A673 (cell line): ENCODE data around the gene ANAPC10. TPM values are rescaled to one million over a fixed set of nuclear protein-coding genes. Genes with fewer than 3 reads are reported as not detected.

ENCODE experiments used
- BruUV-seq: library from RNA; stranded (reverse); fragments of 400-500 nt; replicated peaks from 2 replicates; lab custom pipeline; 2021; lab: Mats Ljungman, UMichigan
- CTCF ChIA-PET: fragments of 300-600 bp; sonication (Branson Sonifier 250); formaldehyde crosslinking; loops from one replicate; lab custom pipeline; 2022; ENCODE audit warnings: antibody characterized with exemption; lab: Charles Lee
- POLR2A ChIA-PET: fragments of 300-600 bp; sonication (Branson Sonifier 250); formaldehyde crosslinking; loops from one replicate; lab custom pipeline; 2022; ENCODE audit warnings: antibody characterized with exemption; ENCODE audit not compliant: low non-redundant PET; lab: Charles Lee
- DNase-seq: peaks from one replicate; pipeline ENCODE4 v3.0.0-alpha.2; 2015; ENCODE audit warnings: low spot score
- H3K27ac ChIP-seq: fragments of 200-600 bp; sonication (generic); 2 replicates; pipeline ENCODE4 v1.5.1; 2016; ENCODE audit warnings: mixed run types, low read depth, mild to moderate bottlenecking, mixed read lengths, antibody characterized with exemption, low read length; ENCODE audit not compliant: poor library complexity, severe bottlenecking
- H3K27me3 ChIP-seq: fragments of 200-600 bp; sonication (generic); replicated peaks from 2 replicates; pipeline ENCODE4 v1.6.1; 2017; ENCODE audit warnings: mixed run types, low read depth, mild to moderate bottlenecking, mixed read lengths, antibody characterized with exemption, low read length; ENCODE audit not compliant: insufficient read depth, poor library complexity
- H3K36me3 ChIP-seq: fragments of 200-600 bp; sonication (generic); 2 replicates; pipeline ENCODE4 v1.6.1; 2016; ENCODE audit warnings: mixed run types, mild to moderate bottlenecking, mixed read lengths, antibody characterized with exemption, low read length; ENCODE audit not compliant: insufficient read depth, poor library complexity, severe bottlenecking
- H3K4me1 ChIP-seq: fragments of 200-600 bp; sonication (generic); 2 replicates; pipeline ENCODE4 v1.6.1; 2017; ENCODE audit warnings: mixed run types, mild to moderate bottlenecking, mixed read lengths, antibody characterized with exemption, low read length; ENCODE audit not compliant: insufficient read depth, poor library complexity, severe bottlenecking
- H3K4me3 ChIP-seq: fragments of 200-600 bp; sonication (generic); 2 replicates; pipeline ENCODE4 v1.5.1; 2016; ENCODE audit warnings: low read depth, mixed run types, mild to moderate bottlenecking, mixed read lengths, low read length; ENCODE audit not compliant: poor library complexity, severe bottlenecking
- H3K9me3 ChIP-seq: fragments of 200-600 bp; sonication (generic); 2 replicates; pipeline ENCODE4 v1.6.1; 2016; ENCODE audit warnings: mixed run types, low read depth, mild to moderate bottlenecking, mixed read lengths, antibody characterized with exemption, low read length; ENCODE audit not compliant: poor library complexity, severe bottlenecking
- CTCF ChIP-seq: fragments of 300-800, 200-600 bp; sonication (generic); conservative IDR thresholded peaks from 2 replicates; pipeline ENCODE4 v1.5.1; 2017; ENCODE audit warnings: low read depth, mild to moderate bottlenecking, antibody characterized with exemption, low read length, moderate library complexity, mixed read lengths
- EZH2 ChIP-seq: fragments of 200-600 bp; sonication (generic); IDR thresholded peaks from 2 replicates; pipeline ENCODE4 v1.6.1; 2017; ENCODE audit warnings: borderline replicate concordance, low read depth, mild to moderate bottlenecking, mixed read lengths, antibody characterized with exemption, low read length; ENCODE audit not compliant: poor library complexity, severe bottlenecking
- intact Hi-C: fragments of 100-400 bp; cut with micrococcal nuclease; formaldehyde crosslinking; loops from one replicate; pipeline ENCODE4 v1.10.0; 2022; ENCODE audit not compliant: unreplicated experiment
- total RNA-seq: library from RNA; stranded (reverse); gene quantifications from 2 replicates; pipeline ENCODE4 v1.2.3, GENCODE V29; 2021

ANAPC10 gene
- total RNA-seq, 1 experiment from 2014 or later, result 30.5 TPM

- POLR2A ChIA-PET, result interaction anchor here (0.6 kb wide), 1 partner anchor 32 kb away, joined by 3 read pairs; no protein-coding TSS in a partner anchor
- H3K27me3 ChIP-seq, result no peaks in the 10 kb centered on the region
- TF ChIP-seq CTCF (peak; percentile 61), EZH2 (no peak)
- no peaks in the 10 kb centered on the region for H3K9me3 ChIP-seq
- intact Hi-C loops, result loop anchor here (2.0 to 10.0 kb wide), 3 partner anchors 437 to 885 kb away; no protein-coding TSS in a partner anchor
- H3K36me3 ChIP-seq, result no peaks in the 10 kb centered on the region
- no TSS peak for BruUV-seq
- H3K4me3 ChIP-seq, result no peak overlapping the region
- DNase-seq, result peak; percentile 69
- CTCF ChIA-PET, result interaction anchor here (0.6 kb wide), 1 partner anchor 228 kb away, joined by 6 read pairs; no protein-coding TSS in a partner anchor
- no peak overlapping the region for H3K27ac ChIP-seq
- peaks cover 34% of the 10 kb centered on the region for H3K4me1 ChIP-seq
These were observed 36.6 kb downstream of the ANAPC10 start for GRCh38 chr4:145061318-145061920.

GRCh38 chr4:145058256-145058655 lies 39.7 kb downstream of the ANAPC10 start:
- Histone ChIP-seq H3K27ac (no peak overlapping the region), H3K27me3 (no peaks in the 10 kb centered on the region), H3K4me1 (peaks cover 18% of the 10 kb centered on the region), H3K4me3 (no peak overlapping the region), H3K36me3 (no peaks in the 10 kb centered on the region), H3K9me3 (no peaks in the 10 kb centered on the region)
- BruUV-seq, result no TSS peak
- CTCF ChIA-PET, result no interaction called here
- TF ChIP-seq EZH2 (no peak), CTCF (no peak)
- intact Hi-C loops, result loop anchor here (10.0 kb wide), 1 partner anchor 413 kb away; the partner anchor contains the start of gene HHIP
- POLR2A ChIA-PET, result no interaction called here
- no peak for DNase-seq

GRCh38 chr4:145056325-145057130 lies 41.5 kb downstream of the ANAPC10 start:
- Histone ChIP-seq H3K27me3 (no peaks in the 10 kb centered on the region), H3K4me1 (peaks cover 18% of the 10 kb centered on the region), H3K36me3 (no peaks in the 10 kb centered on the region), H3K27ac (no peak overlapping the region), H3K4me3 (no peak overlapping the region), H3K9me3 (no peaks in the 10 kb centered on the region)
- TF ChIP-seq CTCF, result no peak
- TF ChIP-seq EZH2, result no peak
- DNase-seq, result no peak
- intact Hi-C loops, result loop anchor here (10.0 kb wide), 1 partner anchor 412 kb away; the partner anchor contains the start of gene HHIP
- POLR2A ChIA-PET, result no interaction called here
- CTCF ChIA-PET, result no interaction called here
- no TSS peak for BruUV-seq
